Activated CD4-positive, alpha-beta T cell treated with anti-CD3 and anti-CD28 coated beads, Interleukin-2, amount 50 U/mL, for 16 hours (primary cell): ENCODE measurements around the gene MTAP.

Experiments used
- DNase-seq: peaks from one replicate; pipeline ENCODE4 v3.0.0-alpha.2; 2020

Gene MTAP

DNA sequence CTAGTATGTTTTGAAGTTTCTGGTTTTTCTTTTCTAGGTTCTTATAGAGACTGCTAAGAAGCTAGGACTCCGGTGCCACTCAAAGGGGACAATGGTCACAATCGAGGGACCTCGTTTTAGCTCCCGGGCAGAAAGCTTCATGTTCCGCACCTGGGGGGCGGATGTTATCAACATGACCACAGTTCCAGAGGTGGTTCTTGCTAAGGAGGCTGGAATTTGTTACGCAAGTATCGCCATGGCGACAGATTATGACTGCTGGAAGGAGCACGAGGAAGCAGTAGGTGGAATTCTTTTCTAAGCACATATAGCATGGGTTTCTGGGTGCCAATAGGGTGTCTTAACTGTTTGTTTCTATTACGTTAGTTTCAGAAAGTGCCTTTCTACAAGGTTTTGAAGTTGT is 52.2 kb downstream of the MTAP start:
- DNase-seq = no peak

GRCh38 chr9:21856301-21857094 is 54.1 kb downstream of the MTAP start:
- no peak for DNase-seq

DNA sequence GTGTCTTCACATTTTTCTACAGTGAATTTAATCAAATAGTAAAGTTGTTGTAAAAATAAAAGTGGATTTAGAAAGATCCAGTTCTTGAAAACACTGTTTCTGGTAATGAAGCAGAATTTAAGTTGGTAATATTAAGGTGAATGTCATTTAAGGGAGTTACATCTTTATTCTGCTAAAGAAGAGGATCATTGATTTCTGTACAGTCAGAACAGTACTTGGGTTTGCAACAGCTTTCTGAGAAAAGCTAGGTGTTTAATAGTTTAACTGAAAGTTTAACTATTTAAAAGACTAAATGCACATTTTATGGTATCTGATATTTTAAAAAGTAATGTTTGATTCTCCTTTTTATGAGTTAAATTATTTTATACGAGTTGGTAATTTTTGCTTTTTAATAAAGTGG is 60.4 kb downstream of the MTAP start:
- DNase-seq = peak; percentile 31

DNA sequence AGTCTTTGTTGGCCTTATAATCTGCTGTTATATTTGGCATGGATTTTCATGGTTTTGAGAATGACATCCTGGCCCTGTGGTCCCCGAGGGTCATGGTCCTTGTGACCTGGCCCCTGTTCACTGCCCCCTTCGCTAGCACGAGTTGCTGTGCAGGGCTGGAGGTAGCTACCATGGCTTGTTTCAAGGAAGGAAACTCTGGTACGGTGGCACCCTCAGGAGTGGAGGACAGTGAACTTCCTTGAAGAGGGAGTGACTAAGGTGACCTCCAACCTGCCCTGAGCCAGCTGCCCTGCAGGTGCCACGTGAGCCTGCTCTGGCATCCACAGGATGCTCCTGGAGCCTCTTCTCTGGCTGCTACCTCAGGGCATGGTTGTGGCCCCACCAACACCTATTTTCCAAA is 62.1 kb downstream of the MTAP start:
- DNase-seq = no peak

DNA sequence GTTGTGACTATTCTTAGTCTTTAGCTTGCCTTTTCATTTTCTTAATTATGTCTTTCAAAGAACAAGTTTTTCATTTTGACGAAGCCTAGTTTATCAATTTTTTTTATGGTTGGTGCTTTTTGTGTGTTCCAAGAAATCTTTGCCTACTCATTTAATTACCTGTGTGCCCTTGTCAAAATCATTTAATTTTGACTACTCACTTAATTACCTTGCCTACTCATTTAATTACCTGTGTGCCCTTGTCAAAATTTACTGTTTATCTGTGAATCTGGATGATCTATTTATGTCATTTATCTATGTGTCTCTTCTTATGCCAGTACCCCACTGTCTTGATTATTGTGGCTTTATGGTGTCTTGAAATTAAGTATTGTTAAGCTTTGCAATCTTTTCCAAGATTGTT is 63.9 kb downstream of the MTAP start:
- DNase-seq = peak; percentile 31

DNA sequence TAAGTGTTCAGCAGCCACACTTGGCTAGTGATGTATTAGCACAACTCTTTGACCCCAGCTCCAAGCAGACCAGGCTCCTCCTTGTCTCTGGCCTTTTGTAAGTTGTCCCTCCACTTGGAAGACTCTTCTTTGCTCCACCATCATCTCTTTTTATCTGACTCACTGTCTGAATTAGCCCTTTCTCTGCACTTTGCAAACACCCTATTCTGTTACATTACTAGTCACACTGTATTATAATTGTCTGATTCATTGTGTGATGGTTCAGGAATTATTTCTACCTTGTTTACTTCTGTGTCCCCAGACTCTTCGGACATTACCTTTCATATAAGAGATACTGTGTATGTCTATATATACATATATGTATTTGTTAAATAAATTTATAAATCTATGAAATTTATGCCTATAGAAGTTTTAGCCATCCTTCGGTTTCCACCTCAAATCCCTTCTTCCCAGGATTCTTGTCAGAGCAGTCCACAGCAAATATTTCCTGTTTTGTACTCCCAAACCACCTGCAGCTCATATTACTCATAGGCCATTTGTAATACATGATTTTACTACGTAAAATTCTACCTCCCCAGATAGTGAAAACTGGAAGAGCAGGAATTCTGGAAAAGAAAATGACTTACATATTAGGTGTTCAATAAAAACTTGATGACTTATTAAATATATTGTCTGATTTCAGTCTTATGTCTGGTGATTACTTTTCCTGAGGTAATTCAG is 69.0 kb downstream of the MTAP start:
- DNase-seq = no peak

DNA sequence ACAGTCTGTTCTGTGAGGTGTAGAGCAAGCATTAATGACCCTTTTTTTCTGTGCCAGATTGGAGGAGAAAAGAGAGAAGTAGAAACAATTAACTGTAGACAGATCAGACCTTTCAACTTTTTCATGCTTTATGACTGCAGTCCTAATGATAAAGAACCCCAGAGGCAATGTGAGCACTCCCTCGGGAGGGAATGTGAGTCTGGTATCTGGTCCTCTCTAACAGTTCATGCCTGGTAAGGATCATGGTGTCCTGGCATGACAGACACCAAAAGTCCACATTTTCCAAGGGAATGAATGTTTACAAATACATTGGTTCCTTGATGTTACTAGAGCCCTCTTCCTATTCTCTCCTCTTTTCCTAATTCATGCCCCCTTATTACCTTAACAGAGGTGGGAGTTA is 70.3 kb downstream of the MTAP start:
- no peak for DNase-seq

DNA sequence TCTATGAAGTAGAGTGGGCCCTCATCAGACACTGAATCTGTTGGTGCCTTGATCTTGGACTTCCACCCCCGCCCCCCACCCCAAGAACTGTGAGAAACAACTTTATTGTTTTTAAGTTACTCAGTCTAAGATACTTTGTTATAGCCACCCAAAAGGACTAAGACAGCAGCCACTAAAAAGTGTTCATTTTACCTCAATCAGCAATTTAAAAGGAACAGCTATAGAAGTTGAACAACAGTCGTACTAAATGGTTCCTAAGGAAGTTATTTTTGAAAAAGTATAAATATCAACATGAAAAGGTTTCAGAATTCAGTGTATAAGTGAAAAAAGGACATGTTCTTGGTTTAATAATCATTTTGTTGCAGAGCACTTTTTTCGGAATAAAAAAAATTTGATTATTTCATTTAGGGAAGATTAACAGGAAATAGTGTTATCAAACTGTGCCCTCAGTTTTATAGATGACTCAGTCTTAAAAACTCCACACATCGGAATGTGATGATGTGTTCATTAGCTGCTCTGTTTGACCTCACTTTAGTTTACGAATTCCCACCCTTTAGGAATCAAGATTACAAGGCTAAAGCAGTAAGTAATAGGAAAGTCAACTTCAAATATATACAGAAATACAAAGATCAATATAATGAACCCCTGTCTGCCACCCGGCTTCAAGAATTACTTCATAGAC is 71.2 kb downstream of the MTAP start:
- no peak for DNase-seq

- DNase-seq = no peak
These were observed 73.5 kb downstream of the MTAP start for GRCh38 chr9:21875893-21876292.

GRCh38 chr9:21883642-21884041 is 81.2 kb downstream of the MTAP start:
- peak; percentile 6 for DNase-seq

DNA sequence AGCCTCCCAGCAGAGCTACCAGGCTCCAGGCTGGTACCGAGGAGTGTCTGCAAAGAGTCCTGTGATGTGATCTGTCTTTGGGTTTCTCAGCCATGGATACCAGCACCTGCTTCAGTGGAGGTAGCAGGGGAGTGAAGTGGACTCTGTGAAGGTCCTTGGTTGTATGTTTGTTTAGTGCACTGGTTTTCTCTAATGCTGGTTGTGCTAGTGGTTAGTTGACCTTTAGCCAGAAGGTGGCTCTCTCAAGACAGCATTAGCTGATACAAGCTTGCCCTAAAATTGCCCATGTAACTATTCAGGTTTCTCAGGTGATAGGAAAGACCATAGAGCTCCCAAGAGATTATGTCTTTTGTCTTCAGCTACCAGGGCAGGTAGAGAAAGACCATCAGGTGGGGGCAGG is 87.2 kb downstream of the MTAP start:
- DNase-seq = no peak

DNA sequence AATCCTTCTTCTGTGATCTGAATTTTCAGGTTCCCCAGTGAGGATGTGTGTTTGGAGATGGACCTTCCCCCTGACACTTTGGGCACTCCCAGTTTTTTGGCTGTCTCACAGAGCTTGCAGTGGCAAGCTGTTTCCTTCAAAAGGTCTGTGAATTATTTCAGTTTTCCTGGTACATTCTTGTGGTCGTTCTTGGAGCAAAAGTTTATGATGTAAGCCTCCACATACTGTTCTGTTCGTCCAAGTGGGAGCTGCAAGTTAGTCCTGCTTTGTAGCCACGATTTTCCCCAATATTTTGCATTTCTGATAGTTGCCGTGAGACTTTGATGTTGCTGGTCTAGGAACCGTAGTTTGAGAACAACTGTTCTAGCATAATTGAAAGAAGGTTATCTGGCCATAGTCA is 88.3 kb downstream of the MTAP start:
- no peak for DNase-seq

GRCh38 chr9:21901546-21901945 is 99.1 kb downstream of the MTAP start:
- DNase-seq = no peak

DNA sequence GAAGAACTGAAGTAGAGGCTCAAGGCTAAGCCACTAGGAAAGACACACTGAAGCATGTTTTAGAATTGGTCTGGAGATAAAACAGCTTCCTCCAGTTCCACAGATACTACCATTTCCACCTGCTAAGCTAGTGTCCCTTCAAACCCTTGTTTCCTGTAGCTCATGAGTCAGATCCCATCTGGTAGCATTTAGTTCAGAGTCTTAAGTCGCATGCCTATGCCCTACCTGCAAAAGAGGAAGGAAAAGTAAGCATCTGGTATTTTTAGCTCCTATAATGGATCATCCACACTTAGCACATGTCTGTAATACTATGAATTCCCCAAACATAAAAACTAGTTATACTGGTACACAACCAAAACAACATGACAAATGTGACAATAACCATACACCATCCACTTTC is 99.7 kb downstream of the MTAP start:
- no peak for DNase-seq

- no peak for DNase-seq
These were observed 101.0 kb downstream of the MTAP start for GRCh38 chr9:21903380-21903965.

DNA sequence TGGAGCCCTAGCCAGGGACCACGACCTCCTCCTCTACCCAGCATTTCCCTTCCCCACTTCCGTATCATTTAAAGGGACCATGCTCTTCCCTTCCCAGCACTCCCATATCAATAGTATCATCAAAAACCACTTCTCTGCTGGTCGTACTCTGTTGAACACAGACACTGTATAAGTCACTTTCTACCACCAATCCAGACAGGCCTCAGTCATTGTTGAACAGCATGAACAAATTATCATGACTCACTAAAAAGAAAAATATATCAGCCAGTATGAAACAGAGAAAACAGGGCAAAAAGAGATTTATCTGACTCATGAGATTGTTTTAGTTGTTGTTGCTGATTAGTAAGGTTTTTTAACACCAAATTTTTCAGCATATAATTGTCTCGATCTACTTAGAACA is 101.9 kb downstream of the MTAP start:
- DNase-seq = no peak

DNA sequence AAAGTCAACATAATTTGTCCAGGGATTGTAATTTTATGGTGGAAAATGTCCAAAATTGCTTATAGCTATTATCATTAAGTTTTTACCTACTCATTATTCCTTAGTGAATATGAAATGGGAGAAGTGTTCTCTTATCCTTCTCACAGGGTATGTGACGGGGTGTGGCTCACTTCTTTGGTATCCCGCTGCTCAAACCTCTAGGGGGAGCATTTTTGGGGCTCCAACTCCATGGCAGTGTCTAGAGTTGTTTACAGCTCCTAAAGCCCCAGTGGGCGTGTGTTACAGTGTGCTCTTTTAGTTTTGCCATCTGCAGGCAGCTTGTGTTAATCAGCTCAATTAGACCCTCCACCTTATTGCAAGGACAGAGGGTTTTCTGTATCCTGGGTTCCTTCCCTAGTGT is 102.3 kb downstream of the MTAP start:
- DNase-seq = no peak

GRCh38 chr9:21906213-21906612 is 103.8 kb downstream of the MTAP start:
- DNase-seq = no peak

DNA sequence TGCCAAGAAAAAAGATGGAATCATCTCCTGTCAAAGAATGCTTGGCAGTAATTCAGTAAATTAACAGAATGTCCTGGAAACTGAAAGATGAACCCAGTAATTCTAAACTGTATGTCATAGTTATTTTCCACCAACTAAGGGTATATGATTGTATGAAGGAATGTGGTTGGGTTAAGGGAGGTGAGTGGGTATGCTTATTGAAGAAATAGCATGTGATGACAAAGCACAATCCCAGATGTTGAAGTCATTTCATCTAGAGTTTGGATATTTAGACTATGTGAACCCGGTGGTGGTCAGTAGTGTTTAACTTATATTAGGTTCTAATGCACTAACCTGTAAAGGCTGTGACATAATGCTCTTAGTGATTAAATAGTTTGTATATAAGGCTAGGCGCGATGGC is 104.4 kb downstream of the MTAP start:
- no peak for DNase-seq

GRCh38 chr9:21919377-21920362 is 117.2 kb downstream of the MTAP start:
- DNase-seq = peak; percentile 62

GRCh38 chr9:21923694-21924093 is 121.3 kb downstream of the MTAP start:
- DNase-seq = no peak

DNA sequence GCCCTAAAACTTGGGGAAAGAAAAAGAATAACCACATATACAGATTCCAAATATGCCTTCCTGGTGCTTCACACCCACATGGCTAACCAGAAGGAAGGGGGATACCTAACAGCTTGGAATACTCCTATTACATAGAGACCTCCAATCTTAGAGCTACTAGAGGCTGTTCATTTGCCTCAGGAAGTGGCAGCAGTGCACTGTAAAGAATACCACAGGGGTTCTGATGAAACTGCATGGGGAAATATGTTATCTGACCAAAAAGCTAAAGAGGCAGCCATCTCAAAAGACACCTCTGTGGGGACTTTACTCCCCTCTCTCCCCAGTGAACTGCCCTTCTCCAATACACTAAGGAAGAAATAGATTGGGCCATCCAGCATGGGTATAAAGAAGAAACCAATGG is 125.3 kb downstream of the MTAP start:
- no peak for DNase-seq
